Smooth muscle cell (in vitro differentiated cells): Measurements from ENCODE around the gene AUTS2. TPM values are rescaled to one million over a fixed set of nuclear protein-coding genes. Genes with fewer than 3 reads are reported as not detected.
"Not testable (repeated sequence)": the region's sequence is repeated elsewhere in the genome, so short reads cannot be mapped to it uniquely, and the experiment has no call there.

ENCODE experiments used
- DNase-seq: peaks from one replicate; lab custom pipeline; 2025; ENCODE audit not compliant: unreplicated experiment; lab: John Stamatoyannopoulos, UW
- H2AFZ ChIP-seq: fragments of 200-600 bp; sonication (generic); 2 replicates; pipeline ENCODE4 v1.6.0; 2016; ENCODE audit warnings: antibody characterized with exemption, low read depth, mild to moderate bottlenecking
- H3F3A ChIP-seq: fragments of 200-600 bp; sonication (generic); 2 replicates; pipeline ENCODE4 v1.6.0; 2017; ENCODE audit warnings: antibody characterized with exemption, low read depth
- H3K27ac ChIP-seq: fragments of 200-600 bp; sonication (generic); 2 replicates; pipeline ENCODE4 v1.5.1; 2016; ENCODE audit warnings: low read depth, mild to moderate bottlenecking
- H3K27me3 ChIP-seq: fragments of 200-600 bp; sonication (generic); 2 replicates; pipeline ENCODE4 v1.6.1; 2016; ENCODE audit warnings: low read depth, mild to moderate bottlenecking
- H3K36me3 ChIP-seq: fragments of 200-600 bp; sonication (generic); 2 replicates; pipeline ENCODE4 v1.5.1; 2016; ENCODE audit warnings: low read depth
- H3K4me1 ChIP-seq: fragments of 200-600 bp; sonication (generic); 2 replicates; pipeline ENCODE4 v1.5.1; 2016; ENCODE audit warnings: low read depth
- H3K4me2 ChIP-seq: fragments of 200-600 bp; sonication (generic); 2 replicates; pipeline ENCODE4 v1.6.0; 2016; ENCODE audit warnings: mild to moderate bottlenecking
- H3K4me3 ChIP-seq: fragments of 200-600 bp; sonication (generic); 2 replicates; pipeline ENCODE4 v1.5.1; 2016; ENCODE audit warnings: mild to moderate bottlenecking
- H3K79me2 ChIP-seq: fragments of 200-600 bp; sonication (generic); 2 replicates; pipeline ENCODE4 v1.6.0; 2016; ENCODE audit warnings: low read depth, mild to moderate bottlenecking
- H3K9ac ChIP-seq: fragments of 200-600 bp; sonication (generic); 2 replicates; pipeline ENCODE4 v1.6.0; 2016; ENCODE audit warnings: low read depth
- H3K9me3 ChIP-seq: fragments of 200-600 bp; sonication (generic); replicated peaks from 2 replicates; pipeline ENCODE4 v1.5.1; 2016; ENCODE audit warnings: low read depth
- H4K20me1 ChIP-seq: fragments of 200-600 bp; sonication (generic); 2 replicates; pipeline ENCODE4 v1.6.0; 2016; ENCODE audit warnings: low read depth
- WGBS: methylation state at CpG from one replicate; pipeline ENCODE4 v1.1.7; 2016; ENCODE audit warnings: low lambda C conversion rate; 5-methylcytosine and 5-hydroxymethylcytosine counted together
- polyA plus RNA-seq: library from polyadenylated mRNA; unstranded; fragments of >200 nt; fragmentation: Nextera tagmentation; extraction: Ambion mirVana; gene quantifications from 2 replicates; pipeline ENCODE4 v1.2.1, GENCODE V29; 2016
- total RNA-seq: library from RNA; depleted of rRNA; stranded (reverse); fragments of >200 nt; gene quantifications from 2 replicates; pipeline ENCODE4 v1.2.3, GENCODE V29; 2014
- TF ChIP-seq, protein P1 (sequence below): fragments of 200-600 bp; sonication (generic); IDR thresholded peaks from 2 replicates; pipeline ENCODE4 v1.5.1; 2017; ENCODE audit warnings: borderline replicate concordance, mild to moderate bottlenecking, antibody characterized with exemption; ENCODE audit not compliant: insufficient read depth, poor library complexity, severe bottlenecking

AUTS2 gene
- total and polyA plus RNA-seq, 2 experiments from 2014 or later, result 6.5 to 8.6 TPM

DNA sequence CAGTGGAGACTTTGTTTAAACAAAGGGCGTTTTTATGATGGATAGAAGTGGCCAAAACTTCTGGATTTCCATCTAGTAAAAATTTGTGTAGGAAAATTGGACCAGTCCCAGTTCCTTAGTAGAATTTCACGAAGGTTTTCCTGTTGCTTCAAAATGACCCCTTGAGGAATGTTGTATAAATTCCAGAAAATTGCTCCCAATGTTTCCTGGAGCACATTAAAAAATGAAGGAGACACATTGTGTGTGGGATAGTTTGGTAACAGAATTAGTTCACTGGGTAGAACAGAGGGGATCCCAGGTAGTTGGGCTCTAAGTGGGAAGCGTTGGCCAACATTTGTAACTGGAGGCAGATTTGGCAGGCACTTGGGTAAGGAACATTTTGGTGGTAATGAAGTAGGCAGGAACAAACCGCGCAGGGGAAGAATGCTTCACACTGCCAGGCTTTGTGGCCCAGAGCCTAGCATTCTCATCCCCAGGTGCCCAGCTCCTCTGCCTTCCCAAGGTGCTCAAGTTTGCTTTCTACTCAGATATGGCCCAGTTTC lies 758.6 kb downstream of the AUTS2 start:
- no peaks in the 10 kb centered on the region for H3F3A ChIP-seq
- H3K36me3 ChIP-seq, result no peaks in the 10 kb centered on the region
- peaks cover 31% of the 10 kb centered on the region for H3K4me1 ChIP-seq
- TF ChIP-seq, protein P1, sequence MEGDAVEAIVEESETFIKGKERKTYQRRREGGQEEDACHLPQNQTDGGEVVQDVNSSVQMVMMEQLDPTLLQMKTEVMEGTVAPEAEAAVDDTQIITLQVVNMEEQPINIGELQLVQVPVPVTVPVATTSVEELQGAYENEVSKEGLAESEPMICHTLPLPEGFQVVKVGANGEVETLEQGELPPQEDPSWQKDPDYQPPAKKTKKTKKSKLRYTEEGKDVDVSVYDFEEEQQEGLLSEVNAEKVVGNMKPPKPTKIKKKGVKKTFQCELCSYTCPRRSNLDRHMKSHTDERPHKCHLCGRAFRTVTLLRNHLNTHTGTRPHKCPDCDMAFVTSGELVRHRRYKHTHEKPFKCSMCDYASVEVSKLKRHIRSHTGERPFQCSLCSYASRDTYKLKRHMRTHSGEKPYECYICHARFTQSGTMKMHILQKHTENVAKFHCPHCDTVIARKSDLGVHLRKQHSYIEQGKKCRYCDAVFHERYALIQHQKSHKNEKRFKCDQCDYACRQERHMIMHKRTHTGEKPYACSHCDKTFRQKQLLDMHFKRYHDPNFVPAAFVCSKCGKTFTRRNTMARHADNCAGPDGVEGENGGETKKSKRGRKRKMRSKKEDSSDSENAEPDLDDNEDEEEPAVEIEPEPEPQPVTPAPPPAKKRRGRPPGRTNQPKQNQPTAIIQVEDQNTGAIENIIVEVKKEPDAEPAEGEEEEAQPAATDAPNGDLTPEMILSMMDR, result no peak
- DNase-seq, result no peak
- H3K9ac ChIP-seq, result no peak overlapping the region
- H3K27me3 ChIP-seq, result no peaks in the 10 kb centered on the region
- no peak overlapping the region for H3K4me2 ChIP-seq
- no peaks in the 10 kb centered on the region for H4K20me1 ChIP-seq
- no peak overlapping the region for H3K27ac ChIP-seq
- no peak overlapping the region for H2AFZ ChIP-seq
- no peak overlapping the region for H3K4me3 ChIP-seq
- no peaks in the 10 kb centered on the region for H3K79me2 ChIP-seq
- WGBS, result 90% methylated on average over 5 of the region's 5 CpGs
- H3K9me3 ChIP-seq, result no peaks in the 10 kb centered on the region

DNA sequence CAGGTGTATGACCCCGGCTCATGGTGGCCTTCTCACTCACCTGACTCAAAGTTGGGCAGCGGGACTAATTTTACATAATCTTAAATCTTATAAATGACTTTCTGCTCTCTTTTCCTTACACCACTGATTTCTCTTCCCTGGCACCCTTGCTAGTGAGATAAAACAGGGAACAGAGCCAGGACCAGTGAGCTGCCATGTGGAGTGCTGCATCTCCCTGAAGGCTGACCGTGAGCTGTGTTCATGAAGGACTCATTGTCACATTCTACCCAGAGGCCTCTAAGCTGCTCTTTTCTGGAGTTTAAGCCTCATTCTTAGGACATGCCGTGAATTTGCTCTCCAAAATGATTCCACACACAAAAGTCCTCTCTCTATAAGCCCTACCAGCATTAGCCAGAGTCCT lies 762.3 kb downstream of the AUTS2 start:
- Histone ChIP-seq H4K20me1 (no peaks in the 10 kb centered on the region), H3K79me2 (no peaks in the 10 kb centered on the region), H3K9me3 (no peaks in the 10 kb centered on the region), H3K27ac (no peak overlapping the region), H3F3A (no peaks in the 10 kb centered on the region), H3K36me3 (no peaks in the 10 kb centered on the region), H3K9ac (no peak overlapping the region), H3K4me3 (no peak overlapping the region), H3K27me3 (no peaks in the 10 kb centered on the region), H3K4me2 (no peak overlapping the region), H2AFZ (no peak overlapping the region), H3K4me1 (peaks cover 11% of the 10 kb centered on the region)
- 93% methylated on average over 4 of the region's 4 CpGs for WGBS
- TF ChIP-seq, protein P1, result no peak
- no peak for DNase-seq

DNA sequence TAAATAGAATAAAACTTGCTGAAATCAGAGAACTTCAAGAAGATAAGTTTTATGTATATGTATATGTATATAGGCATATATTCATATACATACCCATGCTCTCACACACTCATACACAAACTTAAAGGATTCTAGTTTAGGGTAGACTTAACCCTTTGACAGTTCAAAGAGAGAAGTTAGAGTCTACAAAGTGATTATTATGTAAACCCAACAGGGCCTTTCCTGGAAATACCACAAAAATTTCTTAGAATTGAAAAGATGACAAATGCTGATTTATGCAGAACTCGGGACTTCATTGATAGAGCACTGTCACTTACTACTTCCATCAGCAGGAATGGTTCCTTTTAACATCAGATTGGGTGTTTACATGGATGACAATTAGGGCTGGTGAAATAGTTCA lies 763.5 kb downstream of the AUTS2 start:
- Histone ChIP-seq H3K4me2 (no peak overlapping the region), H3K4me1 (no peaks in the 10 kb centered on the region), H4K20me1 (no peaks in the 10 kb centered on the region), H2AFZ (no peak overlapping the region), H3F3A (no peaks in the 10 kb centered on the region), H3K4me3 (no peak overlapping the region), H3K27me3 (no peaks in the 10 kb centered on the region), H3K9ac (no peak overlapping the region), H3K27ac (no peak overlapping the region), H3K79me2 (no peaks in the 10 kb centered on the region), H3K36me3 (no peaks in the 10 kb centered on the region), H3K9me3 (no peaks in the 10 kb centered on the region)
- 88% methylated on average over 1 of the region's 1 CpG for WGBS
- TF ChIP-seq, protein P1, result no peak
- no peak for DNase-seq

DNA sequence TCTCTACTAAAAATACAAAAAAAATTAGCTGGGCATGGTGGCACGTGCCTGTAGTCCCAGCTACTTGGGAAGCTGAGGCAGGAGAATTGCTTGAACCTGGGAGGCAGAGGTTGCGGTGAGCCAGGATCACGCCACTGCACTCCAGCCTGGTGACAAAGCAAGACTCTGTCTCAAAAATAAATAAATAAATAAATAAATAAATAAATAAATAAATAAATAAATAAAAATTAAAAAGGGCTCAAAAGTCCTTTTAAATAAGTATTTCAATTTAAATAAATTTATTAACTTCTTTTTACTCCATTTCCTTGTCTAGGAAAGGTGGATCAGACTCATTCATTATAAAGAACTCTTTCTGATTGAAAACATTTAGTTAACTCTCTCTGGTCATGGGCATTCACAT lies 766.1 kb downstream of the AUTS2 start:
- not testable (repeated sequence) for H3K4me2 ChIP-seq, H3K27ac ChIP-seq, H2AFZ ChIP-seq, H3K9ac ChIP-seq, H3K9me3 ChIP-seq, H3F3A ChIP-seq, H3K79me2 ChIP-seq, H3K36me3 ChIP-seq, DNase-seq, H4K20me1 ChIP-seq, H3K4me3 ChIP-seq, H3K4me1 ChIP-seq, H3K27me3 ChIP-seq
- 94% methylated on average over 3 of the region's 3 CpGs for WGBS
